NCI-H1105 treated with DMSO at 0.1 percent for 48 hours (cell line): ENCODE measurements around the gene ANXA3.
"Not testable (repeated sequence)": the region's sequence is repeated elsewhere in the genome, so short reads cannot be mapped to it uniquely, and the experiment has no call there.

Experiments used
- DNase-seq: peaks from one replicate; lab custom pipeline; 2025; lab: John Stamatoyannopoulos, UW

ANXA3 gene

DNA sequence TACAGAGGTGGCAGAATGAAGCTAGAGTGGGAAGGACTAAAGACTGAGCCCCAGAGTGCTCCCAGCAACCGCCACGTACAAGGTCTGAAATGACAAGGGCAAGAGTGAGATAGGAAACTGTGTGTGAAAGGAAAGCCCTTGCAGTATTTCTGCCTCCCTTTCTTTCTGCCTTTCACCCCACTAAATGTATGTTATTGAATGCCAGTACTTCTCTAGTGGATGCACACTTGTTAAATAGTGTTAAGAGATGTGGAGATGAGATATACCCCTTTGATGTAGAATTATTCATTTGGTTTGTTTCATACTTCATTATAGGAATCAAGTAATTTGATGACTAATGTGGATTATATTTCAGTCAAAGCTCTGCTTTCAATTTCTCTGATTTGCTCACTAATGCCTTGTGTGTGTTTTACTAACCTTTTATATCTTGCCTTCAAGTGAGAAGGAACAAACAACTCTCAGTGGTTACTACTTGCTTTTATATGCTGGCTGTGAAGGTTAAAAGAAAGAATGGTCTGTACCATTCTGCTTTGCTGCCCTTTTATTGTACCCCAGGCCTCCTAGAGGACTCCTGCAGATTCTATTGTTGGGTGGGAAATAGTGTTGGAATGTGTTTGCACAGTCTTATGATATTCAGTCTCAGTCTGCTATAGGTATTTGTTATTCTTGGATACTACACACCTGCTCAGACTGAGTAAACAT, 8.0 kb upstream of the ANXA3 start:
- DNase-seq = no peak

DNA sequence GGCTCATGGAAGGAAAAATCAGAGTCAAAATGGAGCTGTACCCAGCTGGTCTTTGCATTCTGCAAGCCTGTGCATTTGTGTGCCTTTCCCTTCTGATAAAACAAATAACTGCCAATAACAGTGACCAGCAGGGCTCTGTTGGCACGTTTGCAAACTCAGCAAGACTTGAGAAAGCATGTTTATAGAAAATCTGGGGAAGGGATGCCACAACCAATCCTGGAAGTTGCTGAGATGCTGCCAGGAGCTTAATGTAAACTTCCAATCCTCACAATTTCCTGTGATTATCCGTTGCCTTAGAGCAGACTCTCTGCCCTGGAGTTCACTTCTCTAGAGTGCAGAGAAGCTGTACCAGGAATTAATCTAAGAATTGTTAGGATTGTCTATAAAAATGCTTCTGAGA, 6.9 kb upstream of the ANXA3 start:
- no peak for DNase-seq

DNA sequence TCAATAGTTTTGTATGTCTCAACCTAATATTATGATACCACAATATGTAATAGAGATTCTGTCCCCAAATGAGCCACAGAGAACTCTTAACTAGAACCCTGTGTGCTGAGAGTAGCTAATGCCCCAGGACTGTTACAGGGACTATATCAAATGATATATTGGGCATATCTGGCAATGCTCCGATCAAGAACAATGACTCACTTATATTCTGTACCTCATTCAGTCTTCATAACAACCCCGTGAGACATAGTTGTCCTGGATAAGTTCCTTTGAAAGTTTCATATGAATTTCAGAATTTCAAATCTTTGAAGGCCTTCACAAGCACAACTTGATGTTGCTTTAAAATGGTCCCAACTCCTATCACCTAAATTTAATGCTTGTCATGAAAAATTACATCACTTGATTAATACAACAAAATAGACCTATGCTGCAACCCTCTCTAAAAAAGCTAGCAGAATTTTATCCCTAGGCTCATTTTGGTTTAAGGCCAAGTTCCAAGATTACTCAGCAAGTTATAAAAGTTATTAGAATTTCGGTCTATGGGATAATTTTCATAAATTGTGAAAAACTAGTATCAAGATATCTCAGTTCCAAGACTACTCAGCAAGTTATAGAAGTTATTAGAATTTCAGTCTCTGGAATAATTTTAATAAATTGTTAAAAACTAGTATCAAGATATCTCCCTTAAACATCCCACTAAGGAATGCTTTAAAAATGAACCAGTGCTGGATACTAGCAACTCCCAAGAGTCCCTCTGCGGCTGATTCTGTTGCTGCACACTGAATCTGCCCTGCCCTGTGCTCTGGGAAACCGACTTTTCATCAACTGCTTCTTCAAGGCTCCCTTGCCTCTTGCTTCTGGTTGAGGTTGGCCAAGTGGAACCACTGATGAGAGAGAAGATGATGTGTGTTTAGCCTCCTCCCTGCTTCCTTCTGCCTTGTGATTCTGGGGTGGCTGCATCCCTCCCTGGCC, 6.0 kb upstream of the ANXA3 start:
- no peak for DNase-seq

DNA sequence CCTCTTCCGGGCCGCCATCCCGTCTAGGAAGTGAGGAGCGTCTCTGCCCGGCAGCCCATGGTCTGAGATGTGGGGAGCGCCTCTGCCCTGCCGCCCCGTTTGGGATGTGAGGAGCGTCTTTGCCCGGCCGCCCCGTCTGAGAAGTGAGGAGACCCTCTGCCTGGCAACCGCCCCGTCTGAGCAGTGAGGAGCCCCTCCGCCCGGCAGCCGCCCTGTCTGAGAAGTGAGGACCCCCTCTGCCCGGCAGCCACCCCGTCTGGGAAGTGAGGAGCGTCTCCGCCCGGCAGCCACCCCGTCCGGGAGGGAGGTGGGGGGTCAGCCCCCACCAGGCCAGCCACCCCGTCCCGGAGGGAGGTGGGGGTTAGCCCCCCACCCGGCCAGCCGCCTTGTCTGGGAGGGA, 3.7 kb upstream of the ANXA3 start:
- not testable (repeated sequence) for DNase-seq

DNA sequence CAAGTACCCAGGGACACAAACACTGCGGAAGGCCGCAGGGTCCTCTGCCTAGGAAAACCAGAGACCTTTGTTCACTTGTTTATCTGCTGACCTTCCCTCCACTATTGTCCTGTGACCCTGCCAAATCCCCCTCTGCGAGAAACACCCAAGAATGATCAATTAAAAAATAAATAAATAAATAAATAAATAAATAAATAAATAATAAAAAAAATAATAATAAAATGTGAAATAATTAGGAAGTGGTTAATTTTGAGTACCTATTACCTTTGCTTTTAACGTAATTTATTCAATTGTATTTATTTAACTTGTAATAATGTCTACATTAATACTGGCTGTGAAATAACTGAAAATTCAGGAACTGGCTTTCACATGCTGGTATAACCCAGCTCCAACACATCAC, 2.7 kb upstream of the ANXA3 start:
- not testable (repeated sequence) for DNase-seq

DNA sequence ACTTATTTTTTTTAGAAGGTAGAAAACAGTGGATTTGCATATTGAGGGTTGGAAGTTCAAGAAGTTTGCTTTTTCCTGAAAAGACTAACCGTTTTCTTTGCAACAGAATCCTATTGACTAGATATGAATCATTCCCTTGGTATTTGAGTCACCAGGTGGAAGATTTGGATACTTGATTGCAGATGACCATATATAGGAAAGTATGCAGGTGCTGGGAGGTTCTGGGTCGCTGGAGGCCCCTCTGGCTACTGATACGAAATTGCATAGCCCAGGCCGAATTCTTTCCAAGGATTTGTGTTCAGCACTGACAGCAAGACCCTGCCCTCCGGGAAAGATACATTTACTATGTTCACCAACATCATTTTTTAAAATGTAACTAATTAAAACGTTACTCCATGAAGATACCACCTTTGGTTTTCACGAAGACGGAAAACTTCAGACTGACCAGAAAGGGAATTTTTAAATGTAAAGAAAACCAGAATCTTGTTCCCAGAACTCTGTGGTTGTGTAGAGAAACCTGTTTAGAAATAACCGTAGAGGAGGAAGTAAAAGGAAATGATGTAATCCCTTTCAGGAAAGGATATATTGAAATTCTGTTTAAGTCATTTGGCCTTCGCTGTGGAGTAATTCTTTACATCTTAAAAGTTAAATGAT, 946 bp downstream of the ANXA3 start:
- DNase-seq = peak; percentile 4

DNA sequence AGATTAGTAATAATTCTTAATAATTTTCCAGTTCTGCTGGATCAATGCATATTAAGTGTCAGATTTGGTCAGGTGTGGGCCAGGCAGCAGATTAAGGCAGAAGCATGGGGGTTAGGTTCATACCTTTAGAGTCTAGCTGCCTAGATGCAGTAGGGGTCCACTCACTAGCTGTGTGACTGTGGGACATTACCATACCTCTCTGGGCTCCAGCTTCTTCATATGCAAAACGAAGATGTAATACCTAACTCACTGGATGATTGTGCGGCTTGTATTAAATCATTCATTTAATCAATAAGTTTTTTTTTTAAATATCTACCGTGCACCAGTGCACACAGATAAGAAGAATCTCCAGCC, 1.4 kb downstream of the ANXA3 start:
- no peak for DNase-seq

DNA sequence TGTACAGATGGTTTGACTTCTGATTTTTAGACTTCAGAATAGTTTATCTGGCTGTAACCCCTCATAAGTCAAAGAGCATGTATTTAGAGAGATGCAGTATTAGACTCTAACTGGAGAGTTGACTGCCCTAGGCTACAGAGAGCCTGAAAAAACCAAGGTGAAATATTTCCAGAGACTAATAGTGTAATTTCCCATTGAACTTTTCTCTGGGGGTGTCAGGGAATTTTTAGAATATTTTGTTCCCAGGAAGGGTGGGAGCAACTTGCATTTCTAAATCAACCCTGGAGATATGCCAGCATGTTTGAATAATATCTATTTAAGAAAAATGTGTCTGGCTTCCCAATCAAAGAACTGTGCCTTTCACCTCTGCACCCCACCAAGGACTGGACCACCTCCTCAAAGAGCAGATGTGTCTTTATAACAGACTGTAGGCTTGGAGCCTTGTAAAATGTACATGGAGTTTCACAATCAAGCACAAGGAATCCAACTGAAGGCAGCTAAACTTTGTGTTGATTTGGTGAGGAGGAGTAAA, 2.0 kb downstream of the ANXA3 start:
- DNase-seq = no peak

DNA sequence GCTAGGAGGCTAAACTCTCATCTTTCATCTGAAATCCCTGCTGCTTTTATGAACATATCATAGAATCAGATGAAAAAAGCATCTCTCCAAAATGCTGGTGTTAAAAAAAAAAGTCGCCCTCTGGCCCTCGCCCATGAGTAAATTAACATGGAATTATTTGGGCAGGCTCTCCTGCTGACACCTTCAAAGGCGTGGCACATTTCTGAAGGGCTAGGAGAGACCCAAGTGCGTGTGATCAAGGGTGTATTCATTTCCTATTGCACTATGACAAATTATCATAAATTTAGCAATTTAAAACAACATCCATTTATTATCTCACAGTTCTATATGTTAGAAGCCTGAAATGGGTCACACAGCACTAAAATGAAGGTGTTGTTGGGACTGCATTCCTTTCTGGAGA, 5.1 kb downstream of the ANXA3 start:
- DNase-seq = no peak

DNA sequence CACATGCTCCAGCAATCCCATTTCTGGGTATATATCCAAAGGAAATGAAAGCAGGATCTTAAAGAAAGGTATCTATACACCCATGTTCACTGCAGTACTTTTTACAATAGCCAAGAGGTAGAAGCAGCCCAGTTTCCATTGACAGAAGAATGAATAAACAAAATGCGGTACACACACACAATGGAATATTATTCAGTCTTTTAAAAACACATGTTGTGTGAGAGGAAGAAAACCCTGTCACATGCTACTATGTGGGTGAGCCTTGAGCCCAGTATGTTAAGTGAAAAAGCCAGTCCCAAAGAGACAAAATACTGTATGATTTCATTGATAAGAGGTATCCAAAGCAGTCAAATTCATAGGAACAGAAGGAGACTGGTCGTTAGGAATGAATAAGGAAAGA, 6.3 kb downstream of the ANXA3 start:
- DNase-seq = no peak

DNA sequence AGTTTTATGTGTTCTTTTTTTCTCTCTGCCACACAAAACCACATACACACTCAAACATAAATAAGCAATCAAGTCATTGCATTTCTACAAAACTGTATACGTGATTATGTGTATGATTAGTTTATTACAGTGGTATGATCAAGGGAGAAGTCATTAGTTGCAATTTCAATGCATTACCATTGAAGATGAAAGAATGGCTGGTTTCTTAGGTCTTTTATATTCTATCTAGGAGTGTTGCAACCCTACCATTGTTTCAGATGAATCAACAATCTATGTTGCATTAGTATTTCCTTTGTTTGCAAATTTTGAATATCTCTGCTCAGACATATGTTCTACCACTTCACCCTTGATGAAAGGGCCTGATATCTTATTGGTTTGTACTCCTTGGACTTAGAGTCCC, 6.8 kb downstream of the ANXA3 start:
- no peak for DNase-seq

DNA sequence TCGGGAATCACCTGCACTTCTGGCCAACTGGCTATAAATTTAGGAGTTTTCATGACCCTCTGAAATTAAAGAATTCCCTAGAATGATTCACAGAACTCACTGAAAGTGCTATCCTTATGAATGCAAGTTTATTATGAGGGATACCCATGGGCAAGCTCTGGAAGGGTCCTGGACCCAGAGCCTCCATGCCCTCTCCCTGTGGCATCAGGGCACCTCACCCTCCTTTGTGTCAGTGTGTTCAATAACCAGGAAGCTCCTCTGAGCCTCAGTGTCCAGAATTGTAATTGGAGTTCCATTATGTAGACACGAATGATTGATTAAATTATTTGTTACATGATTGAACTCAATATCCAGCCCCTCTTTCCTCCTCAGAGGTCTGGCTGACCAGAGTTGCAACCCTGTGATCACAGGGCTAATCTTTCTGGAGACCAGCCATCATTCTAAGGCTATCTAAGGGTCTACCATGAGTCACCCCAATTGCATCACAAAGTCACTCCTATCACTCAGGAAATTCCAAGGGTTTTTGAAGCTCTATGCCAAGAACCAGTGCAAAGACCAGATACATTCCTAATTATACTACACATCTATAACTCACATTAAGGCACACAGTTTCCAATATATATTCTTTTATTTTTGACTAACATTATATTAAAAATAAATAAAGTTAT, 8.9 kb downstream of the ANXA3 start:
- DNase-seq = no peak

DNA sequence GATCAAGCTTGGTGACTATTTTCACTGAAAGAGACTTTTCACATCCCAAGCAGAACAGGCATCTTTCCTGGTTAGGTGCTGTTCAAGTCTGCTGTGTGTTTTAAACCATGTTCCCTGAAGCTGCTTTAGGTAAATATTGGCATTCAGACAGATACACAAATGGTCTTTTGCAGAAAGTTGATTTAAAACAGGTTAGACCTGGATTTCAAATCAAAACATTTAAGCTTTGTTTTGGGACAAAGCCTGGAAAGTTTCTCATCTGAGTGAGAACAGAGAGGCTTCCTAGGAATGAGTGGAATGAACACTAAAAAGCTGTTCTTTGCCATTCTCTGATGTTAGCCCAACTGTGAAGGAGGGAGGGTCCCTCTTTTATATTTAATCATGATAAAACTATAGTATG, 10.1 kb downstream of the ANXA3 start:
- DNase-seq = no peak

DNA sequence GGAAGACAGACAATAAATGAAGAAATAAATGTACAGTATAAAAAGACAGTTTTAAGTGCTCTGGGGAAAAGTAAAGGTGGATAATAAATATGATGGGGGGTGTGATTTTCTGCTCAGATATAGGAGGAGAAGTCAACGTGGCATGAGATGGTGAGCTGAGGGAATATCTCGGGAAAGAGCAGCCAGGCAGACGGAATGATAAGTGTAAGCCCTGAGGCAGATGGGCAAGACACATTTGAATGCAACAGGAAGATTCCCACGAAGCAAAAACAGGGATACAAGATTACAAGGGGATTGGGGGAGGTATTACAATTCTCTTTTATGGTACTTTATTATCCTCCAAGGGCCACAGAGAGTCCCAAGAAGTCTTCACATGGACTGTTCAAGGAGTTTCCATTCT, 11.1 kb downstream of the ANXA3 start:
- DNase-seq = no peak

DNA sequence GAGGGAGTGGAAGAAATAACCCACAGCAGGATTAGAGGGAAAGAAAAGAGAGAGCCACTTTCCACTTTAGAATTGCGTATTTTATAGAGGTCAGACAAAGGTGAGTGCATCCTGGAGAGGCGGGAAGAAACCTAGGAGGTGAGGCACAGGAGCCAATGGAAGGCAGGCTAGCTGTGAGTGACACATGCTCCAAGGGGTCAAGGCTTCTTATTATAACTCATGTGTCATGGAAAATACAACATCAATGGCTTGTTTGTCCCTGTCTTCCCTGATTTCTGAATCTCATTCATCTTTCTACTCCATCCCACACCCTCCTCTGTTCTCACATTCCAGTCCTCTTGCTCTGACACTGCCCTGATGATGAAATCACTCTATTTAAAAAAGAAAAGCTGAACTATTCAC, 14.4 kb downstream of the ANXA3 start:
- DNase-seq = no peak

DNA sequence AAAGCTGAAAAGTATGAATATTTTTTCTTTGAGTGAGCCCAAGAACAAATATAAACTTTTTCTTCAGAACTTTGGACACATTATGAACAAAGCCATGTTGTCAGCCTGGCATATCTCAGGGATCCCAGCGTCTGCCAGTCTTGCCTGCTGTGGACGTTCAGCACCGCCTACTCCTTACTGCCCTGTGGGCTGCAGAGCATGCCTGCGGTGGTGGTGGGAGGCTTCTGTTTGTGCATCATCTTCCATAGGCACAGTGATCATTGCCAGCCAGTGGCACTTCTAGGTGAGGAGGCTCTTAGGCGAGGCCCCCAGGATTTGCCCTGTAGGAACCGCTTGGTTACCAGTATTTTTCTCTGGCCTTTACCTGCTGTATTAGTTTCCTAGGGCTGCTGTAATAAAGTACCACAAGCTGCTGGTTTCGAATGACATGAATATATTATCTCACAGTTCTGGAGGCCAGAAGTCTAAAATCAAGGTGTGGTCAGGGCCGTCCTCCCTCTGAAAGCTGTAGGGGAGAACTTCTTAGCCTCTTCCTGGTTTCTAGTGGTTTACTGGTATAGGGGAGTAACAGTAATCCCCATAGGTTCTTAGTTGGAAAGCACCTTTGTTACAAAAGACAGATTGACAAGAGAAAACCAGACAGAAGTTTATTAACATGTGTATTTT, 15.4 kb downstream of the ANXA3 start:
- no peak for DNase-seq

DNA sequence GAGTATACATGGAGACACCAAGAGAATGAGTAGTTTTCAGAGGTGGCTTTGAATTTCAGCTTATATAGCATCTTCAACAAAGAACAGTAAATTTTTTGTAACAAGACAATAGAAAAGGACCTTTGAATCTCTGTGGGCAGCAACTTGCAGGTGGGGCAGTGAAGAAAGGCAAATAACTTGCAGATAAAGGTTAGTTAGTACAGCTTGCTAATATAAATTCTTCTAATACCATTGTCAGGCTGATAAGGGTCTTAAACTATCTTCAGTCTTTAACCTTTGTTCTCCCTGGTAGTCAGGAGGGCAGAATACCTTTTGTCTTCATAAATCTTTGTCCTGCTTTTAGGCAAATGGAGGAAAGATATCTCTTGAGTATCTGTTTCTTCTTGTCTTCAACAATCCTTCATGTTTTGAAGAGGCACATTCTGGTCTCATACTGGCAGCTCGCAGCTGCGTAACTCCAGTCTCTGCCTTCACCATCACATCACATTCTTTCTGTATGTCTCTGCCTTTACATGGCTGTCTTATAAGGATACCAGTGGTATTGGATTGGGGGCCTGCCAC, 16.0 kb downstream of the ANXA3 start:
- no peak for DNase-seq

DNA sequence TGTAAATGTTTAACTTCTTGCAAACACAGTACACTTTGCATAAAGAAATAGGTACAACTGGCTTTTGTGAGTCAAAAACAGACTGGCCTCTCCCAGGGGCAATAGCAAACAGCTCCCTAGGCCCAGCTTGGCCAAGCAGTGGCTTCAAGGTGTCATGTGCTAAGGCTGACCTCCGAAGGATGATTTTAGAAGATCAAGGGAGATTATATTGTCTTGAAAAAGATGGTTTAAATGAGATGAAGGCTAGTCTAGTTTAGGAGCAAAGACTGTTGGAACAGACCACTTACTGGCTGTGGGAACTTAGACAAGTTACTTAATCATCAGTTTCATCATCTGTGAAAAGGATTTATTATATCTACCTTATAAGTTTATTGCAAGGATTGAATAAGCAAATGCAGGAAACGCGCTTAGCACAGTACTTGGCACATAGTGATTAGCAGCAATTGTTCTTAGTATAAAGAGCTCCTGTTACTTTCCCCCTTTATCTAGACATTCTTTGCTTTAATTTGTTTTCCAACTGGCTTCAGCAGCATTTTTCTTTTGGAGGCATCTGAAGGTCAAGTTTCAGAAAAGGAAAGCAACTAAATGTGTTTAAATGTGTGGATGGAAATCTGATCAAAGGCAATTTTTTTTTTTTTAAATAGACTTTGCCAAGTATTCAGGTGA, 17.2 kb downstream of the ANXA3 start:
- DNase-seq = no peak

DNA sequence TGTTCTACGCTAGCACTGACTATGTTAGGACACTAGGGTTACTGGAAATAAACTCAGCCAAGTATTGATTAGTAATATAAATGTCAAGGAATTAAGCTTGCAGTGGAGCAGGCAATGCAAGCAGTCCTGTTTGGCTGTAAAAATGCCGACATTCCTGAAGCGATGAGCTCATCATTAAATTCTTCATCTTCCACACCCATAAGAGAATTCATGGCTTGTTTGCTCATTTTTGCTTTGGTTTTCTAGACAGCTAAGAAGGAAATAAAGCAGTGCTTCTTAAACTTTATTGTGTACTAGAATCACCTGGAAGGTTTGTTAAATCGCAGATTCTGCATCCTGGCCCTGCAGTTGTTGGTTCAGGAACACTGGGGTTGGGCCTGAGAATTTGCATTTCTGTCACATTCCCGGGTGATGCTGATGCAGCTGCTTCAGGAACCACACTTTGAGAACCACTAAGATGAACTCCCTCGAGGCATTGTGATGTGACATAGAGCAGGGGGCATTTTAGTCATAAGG, 17.8 kb downstream of the ANXA3 start:
- DNase-seq = no peak

DNA sequence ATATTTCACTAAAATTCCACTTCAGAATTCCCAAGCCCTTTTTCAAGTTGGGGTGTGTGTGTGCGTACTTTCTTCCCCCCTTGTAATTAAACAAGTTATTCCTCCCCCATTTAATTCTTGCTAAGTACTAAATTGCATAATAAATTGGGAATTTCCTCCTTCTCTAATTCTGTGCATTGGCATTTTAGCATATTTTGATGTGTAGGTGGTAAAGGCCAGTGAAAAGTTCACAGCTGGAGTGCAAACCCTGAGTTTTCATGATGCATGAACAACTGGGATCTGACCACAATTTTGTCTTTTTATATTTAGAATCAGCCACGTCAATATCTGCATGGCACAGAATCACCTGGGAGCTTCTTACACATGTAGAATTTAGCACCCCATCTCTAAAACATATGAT, 18.5 kb downstream of the ANXA3 start:
- DNase-seq = no peak

DNA sequence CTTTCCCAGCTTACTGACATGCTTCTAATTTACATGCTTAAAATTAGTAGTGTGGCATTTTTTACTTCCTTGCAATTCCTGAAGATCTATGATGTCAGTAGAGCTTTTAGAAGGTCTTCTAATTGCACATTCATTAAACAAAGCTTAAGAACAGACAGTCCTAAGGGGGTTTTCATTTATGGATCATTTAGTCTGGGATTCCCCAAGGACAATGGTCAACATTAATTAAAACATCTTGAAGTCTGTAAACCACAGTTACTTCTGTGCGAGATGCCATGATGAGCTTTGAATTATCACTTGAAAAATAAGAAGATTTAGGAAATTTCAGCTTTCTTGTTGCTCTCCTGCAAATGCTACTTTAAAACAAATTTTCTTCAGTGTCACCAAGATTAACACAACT, 20.2 kb downstream of the ANXA3 start:
- DNase-seq = no peak
